HEK293 (cell line): ENCODE measurements around the gene THSD7A.

ENCODE experiments used
- CTCF ChIA-PET: fragments of 350-600 bp; formaldehyde crosslinking; extraction: SDS; loops from one replicate; lab custom pipeline; 2021; ENCODE audit warnings: antibody characterized with exemption; lab: Yijun Ruan, JAX
- POLR2A ChIA-PET: fragments of 300-600 bp; formaldehyde crosslinking; extraction: SDS; loops from one replicate; lab custom pipeline; 2020; ENCODE audit warnings: antibody characterized with exemption, inconsistent platforms; lab: Yijun Ruan, JAX
- H3K27ac ChIP-seq: fragments of 200-500 bp; sonication (Bioruptor generic); 2 replicates; pipeline ENCODE4 v1.5.1; 2014; ENCODE audit warnings: low read depth, low read length, control low read depth, inconsistent platforms; ENCODE audit errors: extremely low read depth
- H3K36me3 ChIP-seq, 2 experiments: fragments of 200-500 bp in 1 of 2; sonication (Bioruptor generic) in 1 of 2; 1 replicate in 1 of 2; 2 replicates in 1 of 2; pipeline ENCODE4 v1.5.1; 2014 to 2017; ENCODE audit warnings: inconsistent platforms in 2 of 2, low read length in 2 of 2; ENCODE audit not compliant: control insufficient read depth in 2 of 2, insufficient read depth in 1 of 2
- H3K4me1 ChIP-seq: fragments of 200-500 bp; sonication (Bioruptor generic); 2 replicates; pipeline ENCODE4 v1.5.1; 2014; ENCODE audit warnings: mild to moderate bottlenecking, low read length, inconsistent platforms; ENCODE audit not compliant: control insufficient read depth, insufficient read depth
- H3K4me3 ChIP-seq: 2 replicates; pipeline ENCODE4 v1.5.1; 2011; ENCODE audit warnings: low read depth, mild to moderate bottlenecking, control low read depth, low read length, moderate library complexity
- H3K9me3 ChIP-seq: fragments of 200-500 bp; sonication (Bioruptor generic); 2 replicates; pipeline ENCODE4 v1.5.1; 2014; ENCODE audit warnings: low read depth, low read length, inconsistent platforms; ENCODE audit not compliant: control insufficient read depth, insufficient read depth
- BCL11B ChIP-seq: fragments of 450-650 bp; formaldehyde crosslinking; IDR thresholded peaks from 2 replicates; pipeline ENCODE4 v1.5.1; 2016; ENCODE audit warnings: low read depth, missing biosample characterization, missing genetic modification characterization
- CTCF ChIP-seq: fragments of 450-650 bp; formaldehyde crosslinking; IDR thresholded peaks from 2 replicates; pipeline ENCODE4 v1.5.1; 2016; ENCODE audit warnings: missing biosample characterization, missing genetic modification characterization
- HOXD13 ChIP-seq: sonication (generic); formaldehyde crosslinking; IDR thresholded peaks from 2 replicates; pipeline ENCODE4 v1.8.0; 2022; ENCODE audit warnings: missing genetic modification reagents, borderline replicate concordance
- KLF16 ChIP-seq: fragments of 450-650 bp; formaldehyde crosslinking; IDR thresholded peaks from 2 replicates; pipeline ENCODE4 v1.5.1; 2017; ENCODE audit warnings: missing biosample characterization, missing genetic modification characterization
- KLF9 ChIP-seq: fragments of 450-650 bp; formaldehyde crosslinking; IDR thresholded peaks from 2 replicates; pipeline ENCODE4 v1.5.1; 2016; ENCODE audit warnings: missing biosample characterization, missing genetic modification characterization, low read depth
- MZF1 ChIP-seq: fragments of 450-650 bp; formaldehyde crosslinking; IDR thresholded peaks from 2 replicates; pipeline ENCODE4 v1.5.1; 2017; ENCODE audit warnings: missing biosample characterization, missing genetic modification characterization, borderline replicate concordance
- ZBTB17 ChIP-seq: fragments of 450-650 bp; formaldehyde crosslinking; IDR thresholded peaks from 2 replicates; pipeline ENCODE4 v1.5.1; 2016; ENCODE audit warnings: missing biosample characterization, missing genetic modification characterization
- ZBTB8A ChIP-seq: fragments of 450-650 bp; formaldehyde crosslinking; IDR thresholded peaks from 2 replicates; pipeline ENCODE4 v1.5.1; 2016; ENCODE audit warnings: missing biosample characterization, missing genetic modification characterization
- ZFP3 ChIP-seq: fragments of 450-650 bp; formaldehyde crosslinking; IDR thresholded peaks from 2 replicates; pipeline ENCODE4 v1.5.1; 2016; ENCODE audit warnings: low read depth, missing biosample characterization, missing genetic modification characterization
- ZIC2 ChIP-seq: fragments of 450-650 bp; formaldehyde crosslinking; IDR thresholded peaks from 2 replicates; pipeline ENCODE4 v1.5.1; 2016; ENCODE audit warnings: missing biosample characterization, missing genetic modification characterization
- ZNF148 ChIP-seq: fragments of 450-650 bp; formaldehyde crosslinking; IDR thresholded peaks from 2 replicates; pipeline ENCODE4 v1.5.0; 2017; ENCODE audit warnings: missing biosample characterization, missing genetic modification characterization, borderline replicate concordance
- ZNF211 ChIP-seq: fragments of 450-650 bp; formaldehyde crosslinking; IDR thresholded peaks from 2 replicates; pipeline ENCODE4 v1.5.1; 2016; ENCODE audit warnings: low read depth, missing biosample characterization, missing genetic modification characterization
- ZNF248 ChIP-seq: fragments of 450-650 bp; formaldehyde crosslinking; IDR thresholded peaks from 2 replicates; pipeline ENCODE4 v1.5.1; 2017; ENCODE audit warnings: missing biosample characterization, missing genetic modification characterization
- ZNF280D ChIP-seq: fragments of 450-650 bp; formaldehyde crosslinking; IDR thresholded peaks from 2 replicates; pipeline ENCODE4 v1.5.1; 2016; ENCODE audit warnings: missing biosample characterization, missing genetic modification characterization
- ZNF292 ChIP-seq: fragments of 450-650 bp; formaldehyde crosslinking; IDR thresholded peaks from 2 replicates; pipeline ENCODE4 v1.5.1; 2016; ENCODE audit warnings: low read depth, missing biosample characterization, missing genetic modification characterization, borderline replicate concordance
- ZNF335 ChIP-seq: fragments of 450-650 bp; formaldehyde crosslinking; conservative IDR thresholded peaks from 2 replicates; pipeline ENCODE4 v1.5.1; 2016; ENCODE audit warnings: missing biosample characterization, missing genetic modification characterization
- ZNF366 ChIP-seq: fragments of 450-650 bp; formaldehyde crosslinking; conservative IDR thresholded peaks from 2 replicates; pipeline ENCODE4 v1.5.1; 2016; ENCODE audit warnings: missing biosample characterization, missing genetic modification characterization
- ZNF426 ChIP-seq: fragments of 450-650 bp; formaldehyde crosslinking; IDR thresholded peaks from 2 replicates; pipeline ENCODE4 v1.5.1; 2017; ENCODE audit warnings: missing biosample characterization, missing genetic modification characterization, mild to moderate bottlenecking, inconsistent platforms, moderate library complexity
- ZNF501 ChIP-seq: fragments of 450-650 bp; formaldehyde crosslinking; IDR thresholded peaks from 2 replicates; pipeline ENCODE4 v1.5.1; 2016; ENCODE audit warnings: missing biosample characterization, missing genetic modification characterization
- ZNF530 ChIP-seq: fragments of 450-650 bp; formaldehyde crosslinking; IDR thresholded peaks from 2 replicates; pipeline ENCODE4 v1.5.1; 2016; ENCODE audit warnings: low read depth, missing biosample characterization, missing genetic modification characterization
- ZNF561 ChIP-seq: fragments of 450-650 bp; IDR thresholded peaks from 2 replicates; pipeline ENCODE4 v1.5.1; 2018; ENCODE audit warnings: missing biosample characterization, missing genetic modification characterization, borderline replicate concordance
- ZNF610 ChIP-seq: fragments of 450-650 bp; formaldehyde crosslinking; IDR thresholded peaks from 2 replicates; pipeline ENCODE4 v1.5.1; 2016; ENCODE audit warnings: missing biosample characterization, missing genetic modification characterization, borderline replicate concordance
- ZSCAN30 ChIP-seq: fragments of 450-650 bp; IDR thresholded peaks from 2 replicates; pipeline ENCODE4 v1.5.1; 2018; ENCODE audit warnings: missing biosample characterization, mild to moderate bottlenecking, missing genetic modification characterization, moderate library complexity

THSD7A gene

GRCh38 chr7:11768263-11768662 is 63.7 kb downstream of the THSD7A start:
- H3K36me3 ChIP-seq, result no peaks in the 10 kb centered on the region
- POLR2A ChIA-PET, result no interaction called here
- TF ChIP-seq ZNF530 (tag by site-specific recombination), result no peak
- no peak for TF ChIP-seq ZNF292 (tag by site-specific recombination)
- TF ChIP-seq ZNF211, result no peak
- no peak for TF ChIP-seq ZNF366 (tag by site-specific recombination)
- TF ChIP-seq ZIC2 (tag by site-specific recombination), result no peak
- TF ChIP-seq KLF16 (tag by site-specific recombination), result no peak
- TF ChIP-seq ZFP3 (tag by site-specific recombination), result no peak
- TF ChIP-seq ZNF501, result no peak
- TF ChIP-seq CTCF (tag by site-specific recombination), result no peak
- H3K9me3 ChIP-seq, result no peaks in the 10 kb centered on the region
- CTCF ChIA-PET, result no interaction called here
- H3K4me3 ChIP-seq, result no peak overlapping the region
- H3K4me1 ChIP-seq, result no peaks in the 10 kb centered on the region
- no peak overlapping the region for H3K27ac ChIP-seq

GRCh38 chr7:11767148-11767547 is 64.8 kb downstream of the THSD7A start:
- H3K4me3 ChIP-seq, result no peak overlapping the region
- no peaks in the 10 kb centered on the region for H3K9me3 ChIP-seq
- H3K36me3 ChIP-seq, result no peaks in the 10 kb centered on the region
- ChIA-PET POLR2A (no interaction called here), CTCF (no interaction called here)
- H3K4me1 ChIP-seq, result no peaks in the 10 kb centered on the region
- no peak for TF ChIP-seq MZF1 (tag by site-specific recombination)
- no peak for TF ChIP-seq BCL11B (tag by site-specific recombination)
- TF ChIP-seq ZBTB8A (tag by site-specific recombination), result no peak
- no peak for TF ChIP-seq ZSCAN30
- no peak for TF ChIP-seq ZNF280D (tag by site-specific recombination)
- no peak for TF ChIP-seq ZNF610 (tag by site-specific recombination)
- TF ChIP-seq HOXD13 (CRISPR knock-in tag), result no peak
- no peak for TF ChIP-seq ZNF561 (tag by site-specific recombination)
- no peak for TF ChIP-seq ZNF426 (tag by site-specific recombination)
- TF ChIP-seq KLF9 (tag by site-specific recombination), result no peak
- no peak for TF ChIP-seq ZNF335 (tag by site-specific recombination)
- no peak for TF ChIP-seq ZNF248
- no peak for TF ChIP-seq ZBTB17
- TF ChIP-seq ZNF148 (tag by site-specific recombination), result no peak
- no peak overlapping the region for H3K27ac ChIP-seq
